ENCODE data around the gene CCL11. TPM values are rescaled to one million over a fixed set of nuclear protein-coding genes. Genes with fewer than 3 reads are reported as not detected.

Gene CCL11
- total and polyA plus RNA-seq, 2 of the 8 experiments (the other 6 are each of a cell fraction or from before 2014, with no cell fraction given) = not detected

DNA sequence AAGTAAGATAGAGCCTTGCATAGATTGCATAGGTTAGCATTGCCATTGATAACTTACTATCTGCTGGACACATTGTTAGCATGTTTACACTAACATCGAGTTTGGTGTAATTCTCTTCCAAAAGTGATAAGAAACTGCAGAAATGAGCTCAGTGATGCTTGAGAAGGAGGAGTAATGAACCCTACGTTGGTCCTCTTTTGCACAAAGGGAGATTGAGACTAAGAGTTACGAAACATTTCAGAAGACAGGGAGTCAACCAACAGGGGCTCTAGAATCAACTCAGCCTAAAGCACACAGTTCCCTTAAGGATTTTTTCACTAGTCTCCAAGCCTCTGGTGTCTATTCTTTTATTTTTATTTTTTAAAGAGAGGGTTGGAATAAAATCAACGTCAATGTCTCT, 8.7 kb upstream of the CCL11 start:
- H3K23me2 ChIP-seq (ENCODE audit: low read depth, low read length) = no peaks in the 10 kb centered on the region
- H3K79me1 ChIP-seq (ENCODE audit: low read depth, low read length) = no peaks in the 10 kb centered on the region
- H3K4ac ChIP-seq (replicated peaks; ENCODE audit: insufficient read length, low read depth, low read length) = no peak overlapping the region
- ChIA-PET CTCF (ENCODE audit: partially characterized antibody) (interaction anchor here (1.3 to 1.8 kb wide), 2 partner anchors 21 to 80 kb away, joined by 3 read pairs; no protein-coding TSS in a partner anchor), POLR2A (ENCODE audit: partially characterized antibody) (interaction anchor here (0.6 kb wide), 1 partner anchor 786 kb away, joined by 4 read pairs; no protein-coding TSS in a partner anchor)
- H3K79me2 ChIP-seq (ENCODE audit: control insufficient read depth in 1 of 2, insufficient read depth in 2 of 2, low read length in 2 of 2) = no peaks in the 10 kb centered on the region
- no peak overlapping the region for H4K91ac ChIP-seq (replicated peaks; ENCODE audit: insufficient read length, low read length)
- no peaks in the 10 kb centered on the region for H3K27me3 ChIP-seq (replicated peaks in 1 of 4; ENCODE audit: control insufficient read depth in 3 of 4, extremely low read depth in 1 of 4, insufficient read depth in 3 of 4, low read length in 3 of 4)
- 91% methylated on average over 4 of the region's 4 CpGs; no CpG with 5 or more reads in 1 of the 2 experiments for WGBS, 2 experiments (ENCODE audit: extremely low coverage in 1 of 2, insufficient coverage in 1 of 2, insufficient read length in 1 of 2, insufficient replicate concordance in 2 of 2, low coverage in 1 of 2, low lambda C conversion rate in 2 of 2, missing lambda C conversion rate in 1 of 2)
- no peak overlapping the region for H3K56ac ChIP-seq (replicated peaks; ENCODE audit: insufficient read length, low read depth, low read length)
- no peak overlapping the region for H2BK20ac ChIP-seq (ENCODE audit: low read length)
- no peak overlapping the region for H3K23ac ChIP-seq (ENCODE audit: insufficient read length)
- no peak overlapping the region for H2AK5ac ChIP-seq (ENCODE audit: low read depth, low read length)
- H2BK12ac ChIP-seq (ENCODE audit: low read depth, low read length) = no peak overlapping the region
- DNase-seq (ENCODE audit: low read depth in 1 of 2, low spot score in 2 of 2) (no peak), FAIRE-seq (peak; percentile 7)
- no peak overlapping the region for H4K5ac ChIP-seq (ENCODE audit: insufficient read length, low read depth, low read length)
- no peak overlapping the region for H3K27ac ChIP-seq (ENCODE audit: low read depth, low read length)
- no peak overlapping the region for H3K18ac ChIP-seq (ENCODE audit: extremely low read depth, low read length)
- H2AFZ ChIP-seq (ENCODE audit: low read length) = 0 out of 2 replicates have a peak overlapping the region, but pooled peaks have one; percentile 12
- H3K9ac ChIP-seq (replicated peaks in 1 of 4; ENCODE audit: extremely low read depth in 1 of 4, low read depth in 3 of 4, low read length in 3 of 4) = no peak overlapping the region
- no peaks in the 10 kb centered on the region for H3K9me3 ChIP-seq (ENCODE audit: insufficient read depth in 2 of 2, low read depth in 1 of 2, low read length in 1 of 2)
- no peak overlapping the region for H2BK5ac ChIP-seq (ENCODE audit: low read depth, low read length)
- H3K4me1 ChIP-seq (replicated peaks in 1 of 4; ENCODE audit: control insufficient read depth in 3 of 4, insufficient read depth in 4 of 4, low read length in 3 of 4) = no peaks in the 10 kb centered on the region; a peak in 1 of 7 replicates
- H4K8ac ChIP-seq (ENCODE audit: extremely low read depth, insufficient read depth, low read length) = no peak overlapping the region
- no peak overlapping the region for H2BK120ac ChIP-seq (replicated peaks; ENCODE audit: low read depth, low read length)
- H4K20me1 ChIP-seq (replicated peaks in 1 of 2; ENCODE audit: control insufficient read depth in 1 of 2, insufficient read depth in 2 of 2, low read length in 2 of 2) = no peaks in the 10 kb centered on the region
- H3K14ac ChIP-seq (ENCODE audit: insufficient read length) = no peak overlapping the region
- H3K36me3 ChIP-seq (ENCODE audit: control insufficient read depth in 2 of 4, insufficient read depth in 4 of 4, low read length in 3 of 4) = no peaks in the 10 kb centered on the region
- no peak overlapping the region for H3K4me3 ChIP-seq (ENCODE audit: extremely low read depth in 1 of 4, insufficient read depth in 2 of 4, low read depth in 3 of 4, low read length in 4 of 4)
- no peak overlapping the region for H3K4me2 ChIP-seq (ENCODE audit: insufficient read depth in 1 of 2, low read depth in 2 of 2, low read length in 2 of 2)
- no peak overlapping the region for H2BK15ac ChIP-seq (ENCODE audit: low read length)
- TF ChIP-seq KDM4A (IDR thresholded peaks at IDR 0.05; ENCODE audit: low read depth, low read length, severe bottlenecking) = no peak
- TF ChIP-seq TBP (IDR thresholded peaks at IDR 0.05; ENCODE audit: low read depth, low read length) = no peak
- TF ChIP-seq YY1 (IDR thresholded peaks at IDR 0.05; ENCODE audit: low read depth, low read length) = no peak
- no peak for TF ChIP-seq SAP30 (IDR thresholded peaks at IDR 0.05; ENCODE audit: insufficient read depth, insufficient replicate concordance, low read length)
- no peak for TF ChIP-seq NANOG (IDR thresholded peaks at IDR 0.05; ENCODE audit: insufficient read depth, low read depth, low read length, poor library complexity, severe bottlenecking)
- TF ChIP-seq CTBP2 (IDR thresholded peaks at IDR 0.05; ENCODE audit: borderline replicate concordance, insufficient read depth, insufficient read length, low read length) = no peak
- no peak for TF ChIP-seq EGR1 (IDR thresholded peaks at IDR 0.05; ENCODE audit: borderline replicate concordance, low read depth, low read length)
- no peak for TF ChIP-seq ZNF274 (IDR thresholded peaks at IDR 0.05; ENCODE audit: borderline replicate concordance, extremely low read depth, low read length)
- no peak for TF ChIP-seq JUN (IDR thresholded peaks at IDR 0.05; ENCODE audit: low read depth, low read length)
- TF ChIP-seq POU5F1 (IDR thresholded peaks at IDR 0.05; ENCODE audit: low read depth, low read length) = no peak
- no peak for TF ChIP-seq PHF8 (conservative IDR thresholded peaks at IDR 0.05; ENCODE audit: low read depth, low read length)
- no peak for TF ChIP-seq TCF12 (IDR thresholded peaks at IDR 0.05; ENCODE audit: low read depth, low read length)
